Endothelial cell of umbilical vein (primary cell): ENCODE measurements around the gene H19.

Experiments used
- EZH2 ChIP-seq: IDR thresholded peaks from 2 replicates; pipeline ENCODE4 v1.6.1; 2012; ENCODE audit warnings: borderline replicate concordance, low read depth, mild to moderate bottlenecking, moderate library complexity, low read length, inconsistent platforms; ENCODE audit not compliant: severe bottlenecking
- GATA2 ChIP-seq: IDR thresholded peaks from 2 replicates; pipeline ENCODE4 v1.7.0; 2011; ENCODE audit warnings: low read depth, mild to moderate bottlenecking, moderate library complexity, mixed read lengths, low read length; ENCODE audit not compliant: insufficient read length, insufficient read depth
- JUN ChIP-seq: IDR thresholded peaks from 2 replicates; pipeline ENCODE4 v1.6.1; 2011; ENCODE audit warnings: borderline replicate concordance, low read depth; ENCODE audit not compliant: insufficient read length, insufficient read depth
- MAX ChIP-seq: IDR thresholded peaks from 2 replicates; pipeline ENCODE4 v1.6.1; 2011; ENCODE audit not compliant: insufficient read depth, insufficient read length
- MYC ChIP-seq: IDR thresholded peaks from one replicate; pipeline ENCODE4 v1.6.1; 2011; ENCODE audit warnings: mild to moderate bottlenecking, low read depth, low read length
- POLR2A ChIP-seq: IDR thresholded peaks from 2 replicates; pipeline ENCODE4 v1.6.1; 2012; ENCODE audit warnings: low read depth, mild to moderate bottlenecking, control low read depth, low read length
- POLR2AphosphoS5 ChIP-seq: IDR thresholded peaks from 2 replicates; pipeline ENCODE4 v1.6.1; 2012; ENCODE audit warnings: low read depth, mild to moderate bottlenecking, control low read depth, low read length, moderate library complexity; ENCODE audit not compliant: insufficient read depth
- TF ChIP-seq, protein P1 (sequence below), 2 donors: IDR thresholded peaks; 1 replicate in 1 of 2; 2 replicates in 1 of 2; pipeline ENCODE4 v1.5.1; 2011; ENCODE audit warnings: low read length in 2 of 2, mild to moderate bottlenecking in 2 of 2, moderate library complexity in 2 of 2, control low read depth in 1 of 2, inconsistent platforms in 1 of 2, low read depth in 1 of 2; ENCODE audit not compliant: insufficient read depth in 1 of 2; ENCODE audit errors: extremely low read depth in 1 of 2

DNA sequence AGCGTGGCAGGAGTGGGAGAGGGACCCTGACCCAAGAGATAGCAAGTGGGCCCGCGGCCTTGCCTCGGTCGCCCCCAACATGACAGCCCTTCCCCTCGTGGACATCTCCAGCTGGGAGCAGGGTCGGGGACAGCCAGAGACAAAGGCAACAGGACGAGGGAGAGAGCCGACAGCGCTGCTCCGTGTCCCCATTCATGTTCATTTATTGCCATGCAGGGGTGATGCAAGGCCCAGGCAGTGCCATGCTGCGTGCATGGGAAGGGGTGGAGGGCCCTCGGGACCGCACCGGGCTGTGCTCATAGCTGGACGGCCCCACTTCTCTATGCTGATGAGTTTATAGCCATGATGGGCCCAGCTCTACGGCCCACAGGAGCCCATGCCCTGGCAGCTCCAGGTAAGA, 37.9 kb downstream of the H19 start:
- TF ChIP-seq, protein P1, sequence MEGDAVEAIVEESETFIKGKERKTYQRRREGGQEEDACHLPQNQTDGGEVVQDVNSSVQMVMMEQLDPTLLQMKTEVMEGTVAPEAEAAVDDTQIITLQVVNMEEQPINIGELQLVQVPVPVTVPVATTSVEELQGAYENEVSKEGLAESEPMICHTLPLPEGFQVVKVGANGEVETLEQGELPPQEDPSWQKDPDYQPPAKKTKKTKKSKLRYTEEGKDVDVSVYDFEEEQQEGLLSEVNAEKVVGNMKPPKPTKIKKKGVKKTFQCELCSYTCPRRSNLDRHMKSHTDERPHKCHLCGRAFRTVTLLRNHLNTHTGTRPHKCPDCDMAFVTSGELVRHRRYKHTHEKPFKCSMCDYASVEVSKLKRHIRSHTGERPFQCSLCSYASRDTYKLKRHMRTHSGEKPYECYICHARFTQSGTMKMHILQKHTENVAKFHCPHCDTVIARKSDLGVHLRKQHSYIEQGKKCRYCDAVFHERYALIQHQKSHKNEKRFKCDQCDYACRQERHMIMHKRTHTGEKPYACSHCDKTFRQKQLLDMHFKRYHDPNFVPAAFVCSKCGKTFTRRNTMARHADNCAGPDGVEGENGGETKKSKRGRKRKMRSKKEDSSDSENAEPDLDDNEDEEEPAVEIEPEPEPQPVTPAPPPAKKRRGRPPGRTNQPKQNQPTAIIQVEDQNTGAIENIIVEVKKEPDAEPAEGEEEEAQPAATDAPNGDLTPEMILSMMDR (IDR thresholded peaks at IDR 0.05; ENCODE audit: extremely low read depth in 1 of 2, insufficient read depth in 1 of 2, low read depth in 1 of 2, low read length in 2 of 2): no peak
- TF ChIP-seq JUN (no peak), POLR2A (no peak), POLR2AphosphoS5 (no peak), MAX (no peak), GATA2 (no peak), EZH2 (no peak), MYC (no peak)
